GM04503 (cell line): ENCODE measurements around the gene MAGEB3.

Experiments
- DNase-seq: peaks from one replicate; pipeline ENCODE4 v3.0.0-alpha.2; 2012; ENCODE audit warnings: low read depth

The MAGEB3 gene

DNA sequence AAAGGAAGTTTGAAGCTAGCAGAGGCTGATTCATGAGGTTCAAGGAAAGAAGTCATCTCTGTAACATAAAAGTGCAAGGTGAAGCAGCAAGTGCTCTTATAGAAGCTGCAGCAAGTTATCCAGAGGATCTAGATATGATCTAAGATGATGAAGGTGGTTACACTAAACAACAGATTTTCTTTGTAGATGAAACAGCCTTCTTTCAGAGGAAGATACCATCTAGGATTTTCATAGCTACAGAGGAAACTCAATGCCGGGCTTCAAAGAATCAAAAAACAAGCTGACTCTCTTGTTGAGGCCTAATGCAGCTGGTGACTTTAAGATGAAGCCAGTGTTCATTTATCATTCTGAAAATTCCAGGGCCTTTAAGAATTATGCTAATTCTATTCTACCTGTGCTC is 50.0 kb downstream of the MAGEB3 start:
- no peak for DNase-seq

DNA sequence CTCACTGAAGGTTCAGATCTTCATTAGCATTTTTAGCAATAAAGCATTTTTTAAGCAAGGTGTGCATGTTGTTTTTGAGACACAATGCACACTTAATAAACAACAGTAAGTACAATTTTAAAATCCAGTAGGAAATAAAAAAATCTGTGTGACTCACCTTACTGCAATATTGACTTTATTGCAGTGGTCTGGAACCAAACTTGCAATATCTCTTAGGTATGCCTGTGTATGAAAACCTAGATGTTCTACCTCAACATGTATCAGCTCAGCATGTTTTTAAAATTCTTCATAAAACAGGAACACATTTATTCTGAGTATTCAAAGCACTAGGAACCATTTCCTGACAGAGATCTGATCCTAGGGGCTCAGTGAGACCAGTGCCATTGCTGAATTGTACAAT is 52.1 kb downstream of the MAGEB3 start:
- DNase-seq = no peak

DNA sequence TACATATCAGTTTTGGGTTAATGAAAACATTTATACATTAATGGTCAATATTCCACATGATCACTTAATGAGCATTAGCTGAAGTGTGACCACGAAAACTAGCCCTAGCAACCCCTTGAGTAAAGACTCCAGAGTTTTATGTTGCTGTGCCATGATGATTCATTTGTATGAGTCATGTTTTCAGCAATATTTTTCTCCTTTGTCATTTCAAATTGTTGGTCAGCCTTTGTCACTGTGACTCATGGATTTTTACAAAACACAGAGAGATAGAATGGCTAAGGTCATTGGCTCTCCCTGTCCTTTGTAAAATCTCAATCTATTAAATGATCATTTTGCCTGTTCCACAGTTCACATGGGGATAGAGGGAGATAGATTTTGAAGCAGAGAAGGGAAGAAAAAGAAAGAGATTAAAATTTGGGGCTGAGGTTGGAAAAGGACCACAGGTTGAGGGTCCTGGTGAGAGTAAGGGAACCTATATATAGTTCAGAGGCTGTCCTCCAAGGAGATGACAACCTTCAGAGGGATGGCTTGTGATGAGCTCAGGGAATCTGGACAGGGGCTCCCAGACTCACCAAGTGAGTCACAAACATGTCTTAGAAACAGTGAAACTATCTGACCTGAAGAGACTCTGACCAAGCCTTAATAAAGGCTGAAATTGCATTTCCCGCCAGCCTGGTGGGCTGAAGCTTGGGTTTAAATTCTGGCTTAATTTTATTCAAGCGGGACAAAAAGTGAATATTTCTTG is 53.2 kb downstream of the MAGEB3 start:
- peak; percentile 76 for DNase-seq
